SU-DHL-6 (cell line): ENCODE data around the gene MAPK6.

ENCODE experiments used
- H2AFZ ChIP-seq: fragments of 200-600 bp; sonication (generic); 2 replicates; pipeline ENCODE4 v1.6.1; 2014; ENCODE audit warnings: low read depth, mild to moderate bottlenecking, moderate library complexity, mixed read lengths, antibody characterized with exemption, low read length; ENCODE audit not compliant: severe bottlenecking
- H3F3A ChIP-seq: fragments of 200-600 bp; shearing (Covaris generic); 2 replicates; pipeline ENCODE4 v1.6.0; 2016; ENCODE audit warnings: antibody characterized with exemption, mild to moderate bottlenecking; ENCODE audit not compliant: insufficient read depth
- H3K27ac ChIP-seq: fragments of 200-600 bp; sonication (generic); 2 replicates; pipeline ENCODE4 v1.5.1; 2016; ENCODE audit warnings: low read depth, mild to moderate bottlenecking, low read length, moderate library complexity, mixed read lengths
- H3K27me3 ChIP-seq: fragments of 200-600 bp; sonication (generic), shearing (Covaris generic); 2 replicates; pipeline ENCODE4 v1.6.0; 2014; ENCODE audit warnings: mild to moderate bottlenecking, low read length
- H3K36me3 ChIP-seq: fragments of 200-600 bp; sonication (generic); 2 replicates; pipeline ENCODE4 v1.6.1; 2014; ENCODE audit warnings: mild to moderate bottlenecking, low read length, mixed read lengths
- H3K4me2 ChIP-seq: fragments of 300-600, 200-600 bp; shearing (Covaris generic), sonication (generic); 2 replicates; pipeline ENCODE4 v1.6.0; 2014; ENCODE audit warnings: low read length, low read depth, mild to moderate bottlenecking; ENCODE audit not compliant: poor library complexity, severe bottlenecking
- H3K4me3 ChIP-seq: fragments of 200-600 bp; sonication (generic); 2 replicates; pipeline ENCODE4 v1.5.1; 2014; ENCODE audit warnings: antibody characterized with exemption, low read length, mild to moderate bottlenecking, mixed read lengths; ENCODE audit not compliant: insufficient read depth, poor library complexity, severe bottlenecking
- H3K79me2 ChIP-seq: fragments of 200-600 bp; sonication (generic); 2 replicates; pipeline ENCODE4 v1.6.1; 2014; ENCODE audit warnings: mild to moderate bottlenecking, low read length, moderate library complexity; ENCODE audit not compliant: insufficient read depth
- H3K9ac ChIP-seq: fragments of 200-600 bp; sonication (generic); 2 replicates; pipeline ENCODE4 v1.7.0; 2014; ENCODE audit warnings: mild to moderate bottlenecking, low read length
- H3K9me2 ChIP-seq: fragments of 200-600 bp; sonication (generic); replicated peaks from 2 replicates; pipeline ENCODE4 v1.6.1; 2014; ENCODE audit warnings: low read length; ENCODE audit not compliant: insufficient read depth
- H3K9me3 ChIP-seq: fragments of 200-600 bp; sonication (generic); 2 replicates; pipeline ENCODE4 v1.6.1; 2014; ENCODE audit warnings: low read length, mixed read lengths; ENCODE audit not compliant: insufficient read depth
- H4K20me1 ChIP-seq: fragments of 200-600 bp; sonication (generic); 2 replicates; pipeline ENCODE4 v1.6.1; 2014; ENCODE audit warnings: low read depth, mild to moderate bottlenecking, antibody characterized with exemption, low read length, moderate library complexity, mixed read lengths
- EZH2phosphoT487 ChIP-seq: fragments of 200-600 bp; sonication (generic), shearing (Covaris generic); conservative IDR thresholded peaks from 2 replicates; pipeline ENCODE4 v1.6.1; 2018; ENCODE audit warnings: mild to moderate bottlenecking, antibody characterized with exemption, low read length, moderate library complexity, mixed read lengths
- TF ChIP-seq, protein P1 (sequence below): fragments of 200-600 bp; sonication (generic); IDR thresholded peaks from one replicate; pipeline ENCODE4 v1.5.1; 2017; ENCODE audit warnings: antibody characterized with exemption, mild to moderate bottlenecking, low read length, moderate library complexity; ENCODE audit not compliant: insufficient read depth, poor library complexity, severe bottlenecking

Gene MAPK6

DNA sequence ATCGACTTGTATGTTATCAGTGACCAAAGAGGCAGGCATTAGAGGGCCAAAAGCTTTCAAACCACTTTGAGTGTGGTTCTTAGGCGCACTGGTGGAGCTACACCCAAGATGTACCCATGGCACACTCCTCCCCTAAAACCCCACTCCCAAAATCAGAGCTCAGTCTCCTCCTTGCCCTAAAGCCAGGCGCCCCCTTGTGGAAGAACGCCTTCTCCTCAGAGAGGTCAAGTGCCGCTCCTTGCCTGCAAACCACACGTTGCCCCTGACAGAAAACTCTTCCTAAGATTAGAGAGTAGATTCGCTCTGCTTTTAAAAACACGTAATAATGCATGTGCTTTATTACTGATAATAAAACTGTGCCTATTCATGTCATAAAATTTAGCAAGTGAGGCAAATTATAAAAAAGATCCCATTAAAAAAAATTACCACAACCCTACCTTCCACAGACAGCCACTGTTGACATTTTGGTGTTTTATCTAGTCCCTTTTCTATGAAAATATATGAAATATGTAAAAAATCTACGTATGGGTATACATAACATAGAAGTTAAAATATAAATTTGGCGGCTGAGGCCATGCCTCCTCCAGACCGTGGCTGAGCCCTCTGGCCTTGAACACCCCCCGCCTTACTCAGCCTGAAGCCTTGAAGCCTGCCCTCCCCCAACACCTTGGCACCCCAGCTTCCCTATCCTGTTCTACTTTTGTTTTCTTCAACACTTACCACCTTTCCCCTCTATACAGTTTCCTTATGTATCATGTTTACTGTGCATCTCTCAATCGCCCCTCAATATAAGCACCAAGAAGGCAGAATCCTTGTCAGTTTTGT lies 60.1 kb downstream of the MAPK6 start:
- H3K9me3 ChIP-seq = no peaks in the 10 kb centered on the region
- TF ChIP-seq, protein P1, sequence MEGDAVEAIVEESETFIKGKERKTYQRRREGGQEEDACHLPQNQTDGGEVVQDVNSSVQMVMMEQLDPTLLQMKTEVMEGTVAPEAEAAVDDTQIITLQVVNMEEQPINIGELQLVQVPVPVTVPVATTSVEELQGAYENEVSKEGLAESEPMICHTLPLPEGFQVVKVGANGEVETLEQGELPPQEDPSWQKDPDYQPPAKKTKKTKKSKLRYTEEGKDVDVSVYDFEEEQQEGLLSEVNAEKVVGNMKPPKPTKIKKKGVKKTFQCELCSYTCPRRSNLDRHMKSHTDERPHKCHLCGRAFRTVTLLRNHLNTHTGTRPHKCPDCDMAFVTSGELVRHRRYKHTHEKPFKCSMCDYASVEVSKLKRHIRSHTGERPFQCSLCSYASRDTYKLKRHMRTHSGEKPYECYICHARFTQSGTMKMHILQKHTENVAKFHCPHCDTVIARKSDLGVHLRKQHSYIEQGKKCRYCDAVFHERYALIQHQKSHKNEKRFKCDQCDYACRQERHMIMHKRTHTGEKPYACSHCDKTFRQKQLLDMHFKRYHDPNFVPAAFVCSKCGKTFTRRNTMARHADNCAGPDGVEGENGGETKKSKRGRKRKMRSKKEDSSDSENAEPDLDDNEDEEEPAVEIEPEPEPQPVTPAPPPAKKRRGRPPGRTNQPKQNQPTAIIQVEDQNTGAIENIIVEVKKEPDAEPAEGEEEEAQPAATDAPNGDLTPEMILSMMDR = peak; percentile 83
- no peak for TF ChIP-seq EZH2phosphoT487
- H3K79me2 ChIP-seq = no peaks in the 10 kb centered on the region
- no peak overlapping the region for H3K4me3 ChIP-seq
- H3K9ac ChIP-seq = no peak overlapping the region
- H3K27me3 ChIP-seq = no peaks in the 10 kb centered on the region
- no peaks in the 10 kb centered on the region for H4K20me1 ChIP-seq
- H3F3A ChIP-seq = no peaks in the 10 kb centered on the region
- no peak overlapping the region for H2AFZ ChIP-seq
- no peak overlapping the region for H3K4me2 ChIP-seq
- no peak overlapping the region for H3K27ac ChIP-seq
- H3K36me3 ChIP-seq = no peaks in the 10 kb centered on the region
- H3K9me2 ChIP-seq = no peaks in the 10 kb centered on the region

DNA sequence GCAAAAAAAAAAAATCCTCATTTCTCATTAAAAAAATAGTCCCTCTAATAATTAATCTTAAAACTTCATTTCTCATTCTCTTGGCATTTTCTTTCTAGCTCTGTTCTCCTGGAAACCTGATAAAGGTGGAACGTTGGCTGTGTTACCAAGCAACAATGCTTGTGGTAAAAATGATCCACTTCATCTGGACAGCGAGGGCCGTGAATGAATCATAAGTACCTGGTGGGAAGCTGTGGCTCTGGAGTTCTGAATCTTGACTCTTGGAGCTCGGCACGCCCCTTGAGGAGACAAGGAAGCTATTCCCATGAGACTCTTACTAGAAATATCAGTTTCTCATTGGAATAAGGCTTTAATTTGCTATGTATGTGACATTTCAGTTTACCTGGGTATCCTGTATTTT lies 61.0 kb downstream of the MAPK6 start:
- Histone ChIP-seq H3K27ac (no peak overlapping the region), H3K79me2 (no peaks in the 10 kb centered on the region), H3K4me3 (no peak overlapping the region), H3K36me3 (no peaks in the 10 kb centered on the region), H3K9me3 (no peaks in the 10 kb centered on the region), H3K4me2 (no peak overlapping the region), H4K20me1 (no peaks in the 10 kb centered on the region), H3K9me2 (no peaks in the 10 kb centered on the region), H3F3A (no peaks in the 10 kb centered on the region), H2AFZ (no peak overlapping the region), H3K27me3 (no peaks in the 10 kb centered on the region), H3K9ac (no peak overlapping the region)
- no peak for TF ChIP-seq EZH2phosphoT487
- TF ChIP-seq, protein P1 = no peak

DNA sequence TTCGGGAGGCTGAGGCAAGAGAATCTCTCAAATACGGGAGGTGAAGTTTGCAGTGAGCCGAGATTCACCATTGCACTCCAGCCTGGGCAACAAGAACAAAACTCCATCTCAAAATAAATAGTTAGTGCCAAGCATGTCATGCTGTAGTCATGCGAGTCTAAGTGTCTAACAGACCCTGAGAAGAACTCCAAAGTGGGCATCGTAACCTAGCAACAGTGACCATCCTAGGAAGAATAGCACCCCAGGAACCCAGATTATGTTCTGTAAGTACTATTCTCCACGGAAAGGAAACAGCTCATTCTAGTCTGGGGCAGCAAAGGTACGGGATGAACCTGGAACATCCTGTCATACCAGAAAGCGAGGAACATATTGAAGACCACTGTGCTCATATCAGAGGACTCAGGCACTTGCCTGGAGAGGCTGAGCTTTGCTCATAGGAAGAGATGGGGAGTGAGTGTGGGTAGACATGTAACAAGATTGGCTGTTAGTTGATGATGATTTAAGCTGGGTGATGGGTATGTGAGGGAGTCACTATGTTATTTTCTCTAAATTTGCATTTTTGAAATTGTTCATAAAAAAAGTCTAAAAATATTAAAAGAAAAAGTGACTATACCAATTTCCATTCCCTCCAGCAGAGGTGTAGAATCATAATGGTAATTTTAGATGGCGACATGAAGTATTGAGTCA lies 61.8 kb downstream of the MAPK6 start:
- Histone ChIP-seq H3K4me2 (no peak overlapping the region), H3K27me3 (no peaks in the 10 kb centered on the region)

More for the DNA sequence above, 61.8 kb downstream of the MAPK6 start:
- TF ChIP-seq, protein P1 = no peak
- Histone ChIP-seq H3K36me3 (no peaks in the 10 kb centered on the region), H3K27ac (no peak overlapping the region), H2AFZ (no peak overlapping the region), H3K79me2 (no peaks in the 10 kb centered on the region), H3K9me3 (no peaks in the 10 kb centered on the region), H3K4me3 (no peak overlapping the region), H3K9me2 (no peaks in the 10 kb centered on the region), H3F3A (no peaks in the 10 kb centered on the region), H4K20me1 (no peaks in the 10 kb centered on the region), H3K9ac (no peak overlapping the region)
